Endothelial cell of umbilical vein (primary cell): ENCODE data around the gene KLHL21. TPM values are rescaled to one million over a fixed set of nuclear protein-coding genes. Genes with fewer than 3 reads are reported as not detected.

ENCODE experiments used
- BruUV-seq: library from RNA; stranded (reverse); fragments of 400-500 nt; replicated peaks from 2 replicates; lab custom pipeline; 2021; lab: Mats Ljungman, UMichigan
- CTCF ChIA-PET: fragments of 300-600, 350-600 bp; sonication (Branson Sonifier 250); formaldehyde crosslinking; loops from one replicate; lab custom pipeline; 2021; ENCODE audit warnings: antibody characterized with exemption, inconsistent platforms; lab: Charles Lee
- POLR2A ChIA-PET: fragments of 300-600, 350-600 bp; sonication (Branson Sonifier 250); formaldehyde crosslinking; loops from one replicate; lab custom pipeline; 2021; ENCODE audit warnings: antibody characterized with exemption, inconsistent platforms; lab: Charles Lee
- DNase-seq: peaks from one replicate; pipeline ENCODE4 v3.0.0-alpha.2; 2011; ENCODE audit warnings: low read depth, low spot score
- FAIRE-seq: peaks from 2 replicates; lab custom pipeline; 2011; peaks lifted over from hg19 to GRCh38; lab: Jason Lieb, UNC
- H2AFZ ChIP-seq: 2 replicates; pipeline ENCODE4 v1.6.0; 2012; ENCODE audit warnings: low read depth, low read length, control low read depth, inconsistent platforms
- H3K27ac ChIP-seq: 2 replicates; pipeline ENCODE4 v1.5.1; 2011; ENCODE audit warnings: low read depth, mild to moderate bottlenecking, control low read depth, low read length, moderate library complexity; ENCODE audit not compliant: insufficient read depth
- H3K27me3 ChIP-seq, 2 experiments: 2 replicates each; pipeline versions ENCODE4 v1.6.0 to v1.6.1; 2011; ENCODE audit warnings: low read length in 2 of 2, mixed read lengths in 1 of 2; ENCODE audit not compliant: control insufficient read depth in 2 of 2, insufficient read depth in 2 of 2
- H3K36me3 ChIP-seq, 2 experiments: 2 replicates in 1 of 2; 3 replicates in 1 of 2; pipeline ENCODE4 v1.5.1; 2011; ENCODE audit warnings: low read length in 2 of 2, mild to moderate bottlenecking in 1 of 2, moderate library complexity in 1 of 2; ENCODE audit not compliant: control insufficient read depth in 2 of 2, insufficient read depth in 2 of 2; ENCODE audit errors: extremely low read depth in 1 of 2
- H3K4me1 ChIP-seq: 3 replicates; pipeline ENCODE4 v1.5.1; 2011; ENCODE audit warnings: mild to moderate bottlenecking, low read length; ENCODE audit not compliant: control insufficient read depth, insufficient read depth; ENCODE audit errors: extremely low read depth
- H3K4me2 ChIP-seq: 2 replicates; pipeline ENCODE4 v1.6.1; 2011; ENCODE audit warnings: low read length, control low read depth, mixed read lengths; ENCODE audit not compliant: insufficient read depth
- H3K4me3 ChIP-seq, 3 experiments: fragments of 200-600 bp in 1 of 3; sonication (generic), shearing (Covaris generic) in 1 of 3; replicated peaks in 1 of 3; 2 replicates each; pipeline ENCODE4 v1.5.1; 2011 to 2016; ENCODE audit warnings: control low read depth in 3 of 3, low read length in 3 of 3, mild to moderate bottlenecking in 2 of 3, inconsistent platforms in 1 of 3, low read depth in 1 of 3, moderate library complexity in 1 of 3; ENCODE audit not compliant: insufficient read depth in 1 of 3
- H3K79me2 ChIP-seq: 2 replicates; pipeline ENCODE4 v1.6.0; 2012; ENCODE audit warnings: low read length, inconsistent platforms; ENCODE audit not compliant: control insufficient read depth, insufficient read depth
- H3K9ac ChIP-seq: replicated peaks from 2 replicates; pipeline ENCODE3; 2011; ENCODE audit warnings: low read length, control low read depth; ENCODE audit not compliant: insufficient read depth; ENCODE audit errors: extremely low read depth
- H3K9me1 ChIP-seq: replicated peaks from 3 replicates; pipeline ENCODE4 v1.6.0; 2011; ENCODE audit warnings: mild to moderate bottlenecking, low read length; ENCODE audit not compliant: control insufficient read depth, insufficient read depth; ENCODE audit errors: extremely low read depth
- H3K9me3 ChIP-seq: replicated peaks from 2 replicates; pipeline ENCODE4 v1.5.1; 2012; ENCODE audit warnings: low read length, inconsistent platforms; ENCODE audit not compliant: control insufficient read depth, insufficient read depth
- H4K20me1 ChIP-seq: replicated peaks from 2 replicates; pipeline ENCODE3; 2011; ENCODE audit warnings: mild to moderate bottlenecking, low read length; ENCODE audit not compliant: control insufficient read depth, insufficient read depth; ENCODE audit errors: extremely low read depth
- EZH2 ChIP-seq: IDR thresholded peaks from 2 replicates; pipeline ENCODE4 v1.6.1; 2012; ENCODE audit warnings: borderline replicate concordance, low read depth, mild to moderate bottlenecking, moderate library complexity, low read length, inconsistent platforms; ENCODE audit not compliant: severe bottlenecking
- FOS ChIP-seq: IDR thresholded peaks from 2 replicates; pipeline ENCODE4 v1.6.1; 2011; ENCODE audit warnings: mild to moderate bottlenecking, low read length, moderate library complexity, borderline replicate concordance; ENCODE audit not compliant: insufficient read depth
- GATA2 ChIP-seq: IDR thresholded peaks from 2 replicates; pipeline ENCODE4 v1.7.0; 2011; ENCODE audit warnings: low read depth, mild to moderate bottlenecking, moderate library complexity, mixed read lengths, low read length; ENCODE audit not compliant: insufficient read length, insufficient read depth
- JUN ChIP-seq: IDR thresholded peaks from 2 replicates; pipeline ENCODE4 v1.6.1; 2011; ENCODE audit warnings: borderline replicate concordance, low read depth; ENCODE audit not compliant: insufficient read length, insufficient read depth
- MAX ChIP-seq: IDR thresholded peaks from 2 replicates; pipeline ENCODE4 v1.6.1; 2011; ENCODE audit not compliant: insufficient read depth, insufficient read length
- MYC ChIP-seq: IDR thresholded peaks from one replicate; pipeline ENCODE4 v1.6.1; 2011; ENCODE audit warnings: mild to moderate bottlenecking, low read depth, low read length
- POLR2A ChIP-seq: IDR thresholded peaks from 2 replicates; pipeline ENCODE4 v1.6.1; 2012; ENCODE audit warnings: low read depth, mild to moderate bottlenecking, control low read depth, low read length
- POLR2AphosphoS5 ChIP-seq: IDR thresholded peaks from 2 replicates; pipeline ENCODE4 v1.6.1; 2012; ENCODE audit warnings: low read depth, mild to moderate bottlenecking, control low read depth, low read length, moderate library complexity; ENCODE audit not compliant: insufficient read depth
- dilution Hi-C: fragments of 300-500 bp; cut with MboI; formaldehyde crosslinking; loops from one replicate; pipeline ENCODE4 v1.15.0; 2019; ENCODE audit warnings: low sequenced_read_pairs; ENCODE audit not compliant: extremely low pct_ligation_motif_present
- intact Hi-C: fragments of 100-400 bp; cut with micrococcal nuclease; formaldehyde crosslinking; loops from one replicate; pipeline ENCODE4 v1.10.0; 2022
- polyA plus RNA-seq, 4 experiments: library from polyadenylated mRNA; depleted of rRNA in 3 of 4; stranded (reverse) in 3 of 4; unstranded in 1 of 4; fragments of >200 nt; gene quantifications; 2 replicates each; pipeline versions ENCODE4 v1.2.1 to v1.2.3, GENCODE V29; 2011 to 2012; ENCODE audit warnings: missing spikeins in 1 of 4
- total RNA-seq: library from RNA; stranded (reverse); gene quantifications from 2 replicates; pipeline ENCODE4 v1.2.3, GENCODE V29; 2021
- TF ChIP-seq, protein P1 (sequence below), 2 donors: IDR thresholded peaks; 1 replicate in 1 of 2; 2 replicates in 1 of 2; pipeline ENCODE4 v1.5.1; 2011; ENCODE audit warnings: low read length in 2 of 2, mild to moderate bottlenecking in 2 of 2, moderate library complexity in 2 of 2, control low read depth in 1 of 2, inconsistent platforms in 1 of 2, low read depth in 1 of 2; ENCODE audit not compliant: insufficient read depth in 1 of 2; ENCODE audit errors: extremely low read depth in 1 of 2

The KLHL21 gene
- total and polyA plus RNA-seq, 2 donors (not counting 3 experiments of a cell fraction or from before 2014, with no cell fraction given), result 18.0 to 22.4 TPM

- DNase-seq, result no peak
- CTCF ChIA-PET, result interaction anchor here (2.9 kb wide), 2 partner anchors 44 to 48 kb away, joined by 10 to 12 read pairs; partner anchors contain the start of genes NOL9 and TAS1R1
- Histone ChIP-seq H4K20me1 (no peaks in the 10 kb centered on the region), H3K36me3 (peaks cover 2 to 13% of the 10 kb centered on the region in 2 experiments), H3K4me2 (peak overlapping the region; percentile 87), H3K9ac (peak overlapping the region; percentile 73), H2AFZ (peak overlapping the region; percentile 43), H3K27me3 (no peaks in the 10 kb centered on the region), H3K9me1 (no peaks in the 10 kb centered on the region), H3K79me2 (peaks cover 46% of the 10 kb centered on the region), H3K27ac (peak overlapping the region; percentile 78), H3K4me1 (peaks cover 23% of the 10 kb centered on the region), H3K9me3 (no peaks in the 10 kb centered on the region), H3K4me3 (peak overlapping the region; percentile 39 to 84 (median 74))
- peak; percentile 7 for TF ChIP-seq POLR2AphosphoS5
- no peak for TF ChIP-seq EZH2
- TF ChIP-seq MYC, result no peak
- no peak for TF ChIP-seq JUN
- TF ChIP-seq MAX, result peak; percentile 59
- TF ChIP-seq GATA2, result no peak
- no peak for TF ChIP-seq POLR2A
- no peak for TF ChIP-seq FOS
- TF ChIP-seq, protein P1, sequence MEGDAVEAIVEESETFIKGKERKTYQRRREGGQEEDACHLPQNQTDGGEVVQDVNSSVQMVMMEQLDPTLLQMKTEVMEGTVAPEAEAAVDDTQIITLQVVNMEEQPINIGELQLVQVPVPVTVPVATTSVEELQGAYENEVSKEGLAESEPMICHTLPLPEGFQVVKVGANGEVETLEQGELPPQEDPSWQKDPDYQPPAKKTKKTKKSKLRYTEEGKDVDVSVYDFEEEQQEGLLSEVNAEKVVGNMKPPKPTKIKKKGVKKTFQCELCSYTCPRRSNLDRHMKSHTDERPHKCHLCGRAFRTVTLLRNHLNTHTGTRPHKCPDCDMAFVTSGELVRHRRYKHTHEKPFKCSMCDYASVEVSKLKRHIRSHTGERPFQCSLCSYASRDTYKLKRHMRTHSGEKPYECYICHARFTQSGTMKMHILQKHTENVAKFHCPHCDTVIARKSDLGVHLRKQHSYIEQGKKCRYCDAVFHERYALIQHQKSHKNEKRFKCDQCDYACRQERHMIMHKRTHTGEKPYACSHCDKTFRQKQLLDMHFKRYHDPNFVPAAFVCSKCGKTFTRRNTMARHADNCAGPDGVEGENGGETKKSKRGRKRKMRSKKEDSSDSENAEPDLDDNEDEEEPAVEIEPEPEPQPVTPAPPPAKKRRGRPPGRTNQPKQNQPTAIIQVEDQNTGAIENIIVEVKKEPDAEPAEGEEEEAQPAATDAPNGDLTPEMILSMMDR (IDR thresholded peaks at IDR 0.05; ENCODE audit: extremely low read depth in 1 of 2, insufficient read depth in 1 of 2, low read depth in 1 of 2, low read length in 2 of 2), result no peak
- dilution Hi-C loops (no loop called here), intact Hi-C loops (loop anchor here (1.0 to 5.0 kb wide), 7 partner anchors 22 to 185 kb away; partner anchors contain the start of genes CAMTA1, DNAJC11, NOL9 and PLEKHG5)
- POLR2A ChIA-PET, result interaction anchor here (1.0 to 1.6 kb wide), 7 partner anchors 12 to 65 kb away, joined by 3 to 6 read pairs (median 4); partner anchors contain the start of genes PHF13 and ZBTB48
- FAIRE-seq, result no peak
- no TSS peak for BruUV-seq
Observed at GRCh38 chr1:6601923-6602668, 573 bp downstream of the KLHL21 start.
